Testis (tissue), 3 donors: Measurements from ENCODE around the gene MACROH2A1. TPM values are rescaled to one million over a fixed set of nuclear protein-coding genes. Genes with fewer than 3 reads are reported as not detected.

Experiments
- DNase-seq: peaks from one replicate; pipeline ENCODE4 v3.0.0-alpha.2; 2019
- H3K27ac ChIP-seq, 2 donors: fragments of 200-600 bp; sonication (generic); one replicate each; pipeline ENCODE4 v1.5.1; 2019
- H3K27me3 ChIP-seq: fragments of 200-600 bp; sonication (generic); one replicate; pipeline ENCODE4 v1.5.1; 2019
- H3K36me3 ChIP-seq: fragments of 200-600 bp; sonication (generic); one replicate; pipeline ENCODE4 v1.5.1; 2017; ENCODE audit warnings: low read depth; ENCODE audit errors: missing control alignments
- H3K4me1 ChIP-seq: fragments of 200-600 bp; sonication (generic); one replicate; pipeline ENCODE4 v1.5.1; 2019
- H3K4me3 ChIP-seq, 2 donors: fragments of 200-600 bp; sonication (generic); one replicate each; pipeline ENCODE4 v1.5.1; 2017 to 2019
- H3K9me3 ChIP-seq: fragments of 200-600 bp; sonication (generic); one replicate; pipeline ENCODE4 v1.5.1; 2017
- POLR2A ChIP-seq: fragments of 450-650 bp; IDR thresholded peaks from one replicate; pipeline ENCODE4 v1.6.1; 2017; ENCODE audit warnings: antibody characterized with exemption, mild to moderate bottlenecking, moderate library complexity
- WGBS, 2 donors: methylation state at CpG; one replicate each; pipeline ENCODE4 v1.1.5; 2018; 5-methylcytosine and 5-hydroxymethylcytosine counted together
- intact Hi-C: fragments of 100-400 bp; cut with DNase I; formaldehyde crosslinking; loops from one replicate; pipeline ENCODE4 v1.15.1; 2023; ENCODE audit warnings: low total_unique reads
- polyA plus RNA-seq: library from polyadenylated mRNA; stranded (reverse); fragments of 350-450 nt; fragmentation: Illumina TruSeq; extraction: RNeasy Lipid Tissue Mini Kit (QIAGEN cat#74804); gene quantifications from one replicate; pipeline ENCODE4 v1.2.3, GENCODE V29; 2014; ENCODE audit warnings: low read depth, low replicate concordance; ENCODE audit not compliant: insufficient read depth
- total RNA-seq, 2 donors: library from RNA; depleted of rRNA; stranded (reverse); fragments of >200 nt; gene quantifications; one replicate each; pipeline ENCODE4 v1.2.3, GENCODE V29; 2016
- TF ChIP-seq, protein P1 (sequence below), 3 experiments: fragments of 450-650 bp in 2 of 3; fragments of 200-600 bp in 1 of 3; sonication (generic) in 1 of 3; IDR thresholded peaks; one replicate each; pipeline ENCODE4 v1.5.1; 2016 to 2019; ENCODE audit warnings: antibody characterized with exemption in 3 of 3, mild to moderate bottlenecking in 2 of 3, moderate library complexity in 1 of 3

The MACROH2A1 gene
- total and polyA plus RNA-seq, 3 donors from 2014 or later: 92.9 to 191 (median 178) TPM

GRCh38 chr5:135443161-135443960, 44.3 kb upstream of the MACROH2A1 start:
- Histone ChIP-seq H3K4me3 (no peak overlapping the region), H3K27me3 (no peaks in the 10 kb centered on the region), H3K4me1 (peaks cover 12% of the 10 kb centered on the region), H3K36me3 (no peaks in the 10 kb centered on the region), H3K9me3 (no peaks in the 10 kb centered on the region), H3K27ac (no peak overlapping the region)
- WGBS, 2 donors: 62 to 64% methylated on average over 6 of the region's 6 CpGs
- no peak for DNase-seq
- no peak for TF ChIP-seq POLR2A
- TF ChIP-seq, protein P1, sequence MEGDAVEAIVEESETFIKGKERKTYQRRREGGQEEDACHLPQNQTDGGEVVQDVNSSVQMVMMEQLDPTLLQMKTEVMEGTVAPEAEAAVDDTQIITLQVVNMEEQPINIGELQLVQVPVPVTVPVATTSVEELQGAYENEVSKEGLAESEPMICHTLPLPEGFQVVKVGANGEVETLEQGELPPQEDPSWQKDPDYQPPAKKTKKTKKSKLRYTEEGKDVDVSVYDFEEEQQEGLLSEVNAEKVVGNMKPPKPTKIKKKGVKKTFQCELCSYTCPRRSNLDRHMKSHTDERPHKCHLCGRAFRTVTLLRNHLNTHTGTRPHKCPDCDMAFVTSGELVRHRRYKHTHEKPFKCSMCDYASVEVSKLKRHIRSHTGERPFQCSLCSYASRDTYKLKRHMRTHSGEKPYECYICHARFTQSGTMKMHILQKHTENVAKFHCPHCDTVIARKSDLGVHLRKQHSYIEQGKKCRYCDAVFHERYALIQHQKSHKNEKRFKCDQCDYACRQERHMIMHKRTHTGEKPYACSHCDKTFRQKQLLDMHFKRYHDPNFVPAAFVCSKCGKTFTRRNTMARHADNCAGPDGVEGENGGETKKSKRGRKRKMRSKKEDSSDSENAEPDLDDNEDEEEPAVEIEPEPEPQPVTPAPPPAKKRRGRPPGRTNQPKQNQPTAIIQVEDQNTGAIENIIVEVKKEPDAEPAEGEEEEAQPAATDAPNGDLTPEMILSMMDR (IDR thresholded peaks at IDR 0.05): no peak
- intact Hi-C loops: no loop called here

GRCh38 chr5:135442431-135443160, 43.6 kb upstream of the MACROH2A1 start:
- TF ChIP-seq POLR2A: no peak
- TF ChIP-seq, protein P1 (IDR thresholded peaks at IDR 0.05): no peak
- Histone ChIP-seq H3K27me3 (no peaks in the 10 kb centered on the region), H3K9me3 (no peaks in the 10 kb centered on the region), H3K27ac (no peak overlapping the region), H3K36me3 (no peaks in the 10 kb centered on the region), H3K4me3 (no peak overlapping the region), H3K4me1 (peaks cover 19% of the 10 kb centered on the region)
- 79% methylated on average over 7 to 8 of the region's 8 CpGs for WGBS, 2 donors
- intact Hi-C loops: no loop called here
- DNase-seq: no peak

DNA sequence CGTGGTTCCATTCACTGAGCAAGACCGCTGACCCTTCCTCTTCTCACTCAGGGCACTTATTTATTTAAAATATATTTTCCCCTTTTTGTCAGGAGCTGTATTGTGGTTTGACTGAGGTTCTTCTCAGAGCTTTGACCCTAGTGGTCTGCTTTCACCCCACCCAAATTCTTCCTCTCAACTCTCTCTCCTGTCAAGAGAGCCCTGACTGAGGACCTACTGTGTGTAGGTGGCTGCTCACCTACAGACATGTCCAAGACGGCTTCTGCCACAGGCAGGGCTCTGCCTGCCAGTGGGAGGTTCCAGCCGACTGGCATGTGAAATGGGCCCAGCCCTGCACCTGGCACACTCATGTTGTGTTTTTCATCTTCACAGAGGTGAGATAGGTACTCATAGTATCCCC, 42.9 kb upstream of the MACROH2A1 start:
- Histone ChIP-seq H3K9me3 (no peaks in the 10 kb centered on the region), H3K27me3 (no peaks in the 10 kb centered on the region), H3K4me1 (peaks cover 25% of the 10 kb centered on the region), H3K36me3 (no peaks in the 10 kb centered on the region), H3K27ac (no peak overlapping the region), H3K4me3 (no peak overlapping the region)
- 87 to 96% methylated on average over 4 of the region's 4 CpGs for WGBS, 2 donors
- intact Hi-C loops: no loop called here
- TF ChIP-seq, protein P1 (IDR thresholded peaks at IDR 0.05): no peak
- no peak for TF ChIP-seq POLR2A
- DNase-seq: no peak

- no peaks in the 10 kb centered on the region for H3K9me3 ChIP-seq
- H3K27me3 ChIP-seq: no peaks in the 10 kb centered on the region
- intact Hi-C loops: no loop called here
- peak overlapping the region in 1 of 2 donors; percentile 58 for H3K27ac ChIP-seq
- 36 to 38% methylated on average over 8 to 11 of the region's 11 CpGs for WGBS, 2 donors
- peak; percentile 66 for DNase-seq
- TF ChIP-seq, protein P1 (IDR thresholded peaks at IDR 0.05): no peak
- TF ChIP-seq POLR2A: no peak
- peaks cover 26% of the 10 kb centered on the region for H3K4me1 ChIP-seq
- no peaks in the 10 kb centered on the region for H3K36me3 ChIP-seq
- H3K4me3 ChIP-seq: no peak overlapping the region
Measured at GRCh38 chr5:135441350-135441831, 42.4 kb upstream of the MACROH2A1 start.
